Endothelial cell of umbilical vein (primary cell): ENCODE measurements around the gene SDC4. TPM values are rescaled to one million over a fixed set of nuclear protein-coding genes. Genes with fewer than 3 reads are reported as not detected.

Source experiments
- BruUV-seq: library from RNA; stranded (reverse); fragments of 400-500 nt; replicated peaks from 2 replicates; lab custom pipeline; 2021; lab: Mats Ljungman, UMichigan
- CTCF ChIA-PET: fragments of 300-600, 350-600 bp; sonication (Branson Sonifier 250); formaldehyde crosslinking; loops from one replicate; lab custom pipeline; 2021; ENCODE audit warnings: antibody characterized with exemption, inconsistent platforms; lab: Charles Lee
- POLR2A ChIA-PET: fragments of 300-600, 350-600 bp; sonication (Branson Sonifier 250); formaldehyde crosslinking; loops from one replicate; lab custom pipeline; 2021; ENCODE audit warnings: antibody characterized with exemption, inconsistent platforms; lab: Charles Lee
- DNase-seq: peaks from one replicate; pipeline ENCODE4 v3.0.0-alpha.2; 2011; ENCODE audit warnings: low read depth, low spot score
- FAIRE-seq: peaks from 2 replicates; lab custom pipeline; 2011; peaks lifted over from hg19 to GRCh38; lab: Jason Lieb, UNC
- H2AFZ ChIP-seq: 2 replicates; pipeline ENCODE4 v1.6.0; 2012; ENCODE audit warnings: low read depth, low read length, control low read depth, inconsistent platforms
- H3K27ac ChIP-seq: 2 replicates; pipeline ENCODE4 v1.5.1; 2011; ENCODE audit warnings: low read depth, mild to moderate bottlenecking, control low read depth, low read length, moderate library complexity; ENCODE audit not compliant: insufficient read depth
- H3K27me3 ChIP-seq, 2 experiments: 2 replicates each; pipeline versions ENCODE4 v1.6.0 to v1.6.1; 2011; ENCODE audit warnings: low read length in 2 of 2, mixed read lengths in 1 of 2; ENCODE audit not compliant: control insufficient read depth in 2 of 2, insufficient read depth in 2 of 2
- H3K36me3 ChIP-seq, 2 experiments: 2 replicates in 1 of 2; 3 replicates in 1 of 2; pipeline ENCODE4 v1.5.1; 2011; ENCODE audit warnings: low read length in 2 of 2, mild to moderate bottlenecking in 1 of 2, moderate library complexity in 1 of 2; ENCODE audit not compliant: control insufficient read depth in 2 of 2, insufficient read depth in 2 of 2; ENCODE audit errors: extremely low read depth in 1 of 2
- H3K4me1 ChIP-seq: 3 replicates; pipeline ENCODE4 v1.5.1; 2011; ENCODE audit warnings: mild to moderate bottlenecking, low read length; ENCODE audit not compliant: control insufficient read depth, insufficient read depth; ENCODE audit errors: extremely low read depth
- H3K4me2 ChIP-seq: 2 replicates; pipeline ENCODE4 v1.6.1; 2011; ENCODE audit warnings: low read length, control low read depth, mixed read lengths; ENCODE audit not compliant: insufficient read depth
- H3K4me3 ChIP-seq, 3 experiments: fragments of 200-600 bp in 1 of 3; sonication (generic), shearing (Covaris generic) in 1 of 3; replicated peaks in 1 of 3; 2 replicates each; pipeline ENCODE4 v1.5.1; 2011 to 2016; ENCODE audit warnings: control low read depth in 3 of 3, low read length in 3 of 3, mild to moderate bottlenecking in 2 of 3, inconsistent platforms in 1 of 3, low read depth in 1 of 3, moderate library complexity in 1 of 3; ENCODE audit not compliant: insufficient read depth in 1 of 3
- H3K79me2 ChIP-seq: 2 replicates; pipeline ENCODE4 v1.6.0; 2012; ENCODE audit warnings: low read length, inconsistent platforms; ENCODE audit not compliant: control insufficient read depth, insufficient read depth
- H3K9ac ChIP-seq: replicated peaks from 2 replicates; pipeline ENCODE3; 2011; ENCODE audit warnings: low read length, control low read depth; ENCODE audit not compliant: insufficient read depth; ENCODE audit errors: extremely low read depth
- H3K9me1 ChIP-seq: replicated peaks from 3 replicates; pipeline ENCODE4 v1.6.0; 2011; ENCODE audit warnings: mild to moderate bottlenecking, low read length; ENCODE audit not compliant: control insufficient read depth, insufficient read depth; ENCODE audit errors: extremely low read depth
- H3K9me3 ChIP-seq: replicated peaks from 2 replicates; pipeline ENCODE4 v1.5.1; 2012; ENCODE audit warnings: low read length, inconsistent platforms; ENCODE audit not compliant: control insufficient read depth, insufficient read depth
- H4K20me1 ChIP-seq: replicated peaks from 2 replicates; pipeline ENCODE3; 2011; ENCODE audit warnings: mild to moderate bottlenecking, low read length; ENCODE audit not compliant: control insufficient read depth, insufficient read depth; ENCODE audit errors: extremely low read depth
- EZH2 ChIP-seq: IDR thresholded peaks from 2 replicates; pipeline ENCODE4 v1.6.1; 2012; ENCODE audit warnings: borderline replicate concordance, low read depth, mild to moderate bottlenecking, moderate library complexity, low read length, inconsistent platforms; ENCODE audit not compliant: severe bottlenecking
- FOS ChIP-seq: IDR thresholded peaks from 2 replicates; pipeline ENCODE4 v1.6.1; 2011; ENCODE audit warnings: mild to moderate bottlenecking, low read length, moderate library complexity, borderline replicate concordance; ENCODE audit not compliant: insufficient read depth
- GATA2 ChIP-seq: IDR thresholded peaks from 2 replicates; pipeline ENCODE4 v1.7.0; 2011; ENCODE audit warnings: low read depth, mild to moderate bottlenecking, moderate library complexity, mixed read lengths, low read length; ENCODE audit not compliant: insufficient read length, insufficient read depth
- JUN ChIP-seq: IDR thresholded peaks from 2 replicates; pipeline ENCODE4 v1.6.1; 2011; ENCODE audit warnings: borderline replicate concordance, low read depth; ENCODE audit not compliant: insufficient read length, insufficient read depth
- MYC ChIP-seq: IDR thresholded peaks from one replicate; pipeline ENCODE4 v1.6.1; 2011; ENCODE audit warnings: mild to moderate bottlenecking, low read depth, low read length
- POLR2A ChIP-seq: IDR thresholded peaks from 2 replicates; pipeline ENCODE4 v1.6.1; 2012; ENCODE audit warnings: low read depth, mild to moderate bottlenecking, control low read depth, low read length
- POLR2AphosphoS5 ChIP-seq: IDR thresholded peaks from 2 replicates; pipeline ENCODE4 v1.6.1; 2012; ENCODE audit warnings: low read depth, mild to moderate bottlenecking, control low read depth, low read length, moderate library complexity; ENCODE audit not compliant: insufficient read depth
- dilution Hi-C: fragments of 300-500 bp; cut with MboI; formaldehyde crosslinking; loops from one replicate; pipeline ENCODE4 v1.15.0; 2019; ENCODE audit warnings: low sequenced_read_pairs; ENCODE audit not compliant: extremely low pct_ligation_motif_present
- intact Hi-C: fragments of 100-400 bp; cut with micrococcal nuclease; formaldehyde crosslinking; loops from one replicate; pipeline ENCODE4 v1.10.0; 2022
- polyA plus RNA-seq, 4 experiments: library from polyadenylated mRNA; depleted of rRNA in 3 of 4; stranded (reverse) in 3 of 4; unstranded in 1 of 4; fragments of >200 nt; gene quantifications; 2 replicates each; pipeline versions ENCODE4 v1.2.1 to v1.2.3, GENCODE V29; 2011 to 2012; ENCODE audit warnings: missing spikeins in 1 of 4
- total RNA-seq: library from RNA; stranded (reverse); gene quantifications from 2 replicates; pipeline ENCODE4 v1.2.3, GENCODE V29; 2021
- TF ChIP-seq, protein P1 (sequence below): IDR thresholded peaks from 2 replicates; pipeline ENCODE4 v1.6.1; 2011; ENCODE audit not compliant: insufficient read depth, insufficient read length
- TF ChIP-seq, protein P2 (sequence below), 2 donors: IDR thresholded peaks; 1 replicate in 1 of 2; 2 replicates in 1 of 2; pipeline ENCODE4 v1.5.1; 2011; ENCODE audit warnings: low read length in 2 of 2, mild to moderate bottlenecking in 2 of 2, moderate library complexity in 2 of 2, control low read depth in 1 of 2, inconsistent platforms in 1 of 2, low read depth in 1 of 2; ENCODE audit not compliant: insufficient read depth in 1 of 2; ENCODE audit errors: extremely low read depth in 1 of 2

The SDC4 gene
- total and polyA plus RNA-seq, 2 donors (not counting 3 experiments of a cell fraction or from before 2014, with no cell fraction given) = 26.3 to 32.0 TPM

DNA sequence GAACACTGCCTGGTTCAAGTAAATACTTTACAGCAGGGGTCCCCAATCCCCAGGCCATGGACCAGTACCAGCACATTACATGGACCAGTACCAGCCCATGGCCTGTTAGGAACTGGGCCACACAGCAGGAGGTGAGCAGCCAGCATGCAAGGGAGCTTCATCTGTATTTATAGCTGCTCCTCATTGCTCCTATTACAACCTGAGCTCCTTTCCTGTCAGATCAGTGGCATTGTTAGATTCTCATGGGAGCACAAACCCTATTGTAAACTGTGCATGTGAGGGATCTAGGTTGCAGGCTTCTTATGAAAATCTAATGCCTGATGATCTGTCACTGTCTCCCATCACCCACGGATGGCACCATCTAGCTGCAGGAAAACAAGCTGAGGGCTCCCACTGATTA, 53.6 kb downstream of the SDC4 start:
- no TSS peak for BruUV-seq
- intact Hi-C loops = loop anchor here (5.0 to 10.0 kb wide), 4 partner anchors 57 to 410 kb away; partner anchors contain the start of genes PABPC1L and YWHAB
- dilution Hi-C loops = no loop called here

More for the DNA sequence above, 53.6 kb downstream of the SDC4 start:
- Histone ChIP-seq H3K79me2 (no peaks in the 10 kb centered on the region), H3K4me2 (no peak overlapping the region), H3K27ac (no peak overlapping the region), H3K36me3 (no peaks in the 10 kb centered on the region), H3K27me3 (peaks cover 0 to 8% of the 10 kb centered on the region in 2 experiments), H3K4me1 (peaks cover 9% of the 10 kb centered on the region), H4K20me1 (no peaks in the 10 kb centered on the region), H2AFZ (no peak overlapping the region), H3K4me3 (no peak overlapping the region), H3K9ac (no peak overlapping the region), H3K9me1 (no peaks in the 10 kb centered on the region), H3K9me3 (no peaks in the 10 kb centered on the region)
- FAIRE-seq (no peak), DNase-seq (no peak)
- no peak for TF ChIP-seq POLR2A
- TF ChIP-seq, protein P1, sequence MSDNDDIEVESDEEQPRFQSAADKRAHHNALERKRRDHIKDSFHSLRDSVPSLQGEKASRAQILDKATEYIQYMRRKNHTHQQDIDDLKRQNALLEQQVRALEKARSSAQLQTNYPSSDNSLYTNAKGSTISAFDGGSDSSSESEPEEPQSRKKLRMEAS = no peak
- no peak for TF ChIP-seq MYC
- no peak for TF ChIP-seq JUN
- no peak for TF ChIP-seq FOS
- no peak for TF ChIP-seq EZH2
- no peak for TF ChIP-seq POLR2AphosphoS5
- TF ChIP-seq, protein P2, sequence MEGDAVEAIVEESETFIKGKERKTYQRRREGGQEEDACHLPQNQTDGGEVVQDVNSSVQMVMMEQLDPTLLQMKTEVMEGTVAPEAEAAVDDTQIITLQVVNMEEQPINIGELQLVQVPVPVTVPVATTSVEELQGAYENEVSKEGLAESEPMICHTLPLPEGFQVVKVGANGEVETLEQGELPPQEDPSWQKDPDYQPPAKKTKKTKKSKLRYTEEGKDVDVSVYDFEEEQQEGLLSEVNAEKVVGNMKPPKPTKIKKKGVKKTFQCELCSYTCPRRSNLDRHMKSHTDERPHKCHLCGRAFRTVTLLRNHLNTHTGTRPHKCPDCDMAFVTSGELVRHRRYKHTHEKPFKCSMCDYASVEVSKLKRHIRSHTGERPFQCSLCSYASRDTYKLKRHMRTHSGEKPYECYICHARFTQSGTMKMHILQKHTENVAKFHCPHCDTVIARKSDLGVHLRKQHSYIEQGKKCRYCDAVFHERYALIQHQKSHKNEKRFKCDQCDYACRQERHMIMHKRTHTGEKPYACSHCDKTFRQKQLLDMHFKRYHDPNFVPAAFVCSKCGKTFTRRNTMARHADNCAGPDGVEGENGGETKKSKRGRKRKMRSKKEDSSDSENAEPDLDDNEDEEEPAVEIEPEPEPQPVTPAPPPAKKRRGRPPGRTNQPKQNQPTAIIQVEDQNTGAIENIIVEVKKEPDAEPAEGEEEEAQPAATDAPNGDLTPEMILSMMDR (IDR thresholded peaks at IDR 0.05; ENCODE audit: extremely low read depth in 1 of 2, insufficient read depth in 1 of 2, low read depth in 1 of 2, low read length in 2 of 2) = no peak
- no peak for TF ChIP-seq GATA2
- POLR2A ChIA-PET = no interaction called here
- CTCF ChIA-PET = interaction anchor here (0.5 to 6.9 kb wide), 39 partner anchors 8 to 1762 kb away, joined by 3 to 169 read pairs (median 5); partner anchors contain the start of genes KCNS1 and MATN4
